Stimulated activated CD4-positive, alpha-beta T cell treated with anti-CD3 and anti-CD28 coated beads, Interleukin-4, amount 100 ng/mL, for 4 hours (primary cell): ENCODE results near the gene CDH22.

ENCODE experiments used
- DNase-seq, 2 experiments: peaks; one replicate each; pipeline ENCODE4 v3.0.0-alpha.2; 2020

Gene CDH22

GRCh38 chr20:46343348-46343974 lies 35.2 kb upstream of the CDH22 start:
- DNase-seq, result no peak

GRCh38 chr20:46342451-46343347 lies 34.4 kb upstream of the CDH22 start:
- DNase-seq, result no peak

GRCh38 chr20:46342010-46342378 lies 33.7 kb upstream of the CDH22 start:
- DNase-seq, result no peak

GRCh38 chr20:46341074-46342009 lies 33.0 kb upstream of the CDH22 start:
- no peak for DNase-seq

- DNase-seq, result no peak
Measured at GRCh38 chr20:46339037-46339436, 30.7 kb upstream of the CDH22 start.

- DNase-seq, result no peak
Measured at GRCh38 chr20:46336735-46337134, 28.4 kb upstream of the CDH22 start.

GRCh38 chr20:46334303-46334904 lies 26.1 kb upstream of the CDH22 start:
- DNase-seq, result no peak

GRCh38 chr20:46333161-46333991 lies 25.1 kb upstream of the CDH22 start:
- no peak for DNase-seq

GRCh38 chr20:46332373-46333160 lies 24.3 kb upstream of the CDH22 start:
- DNase-seq, result no peak

- DNase-seq, result no peak
Measured at GRCh38 chr20:46331611-46332361, 23.5 kb upstream of the CDH22 start.

- no peak for DNase-seq
Measured at GRCh38 chr20:46330831-46331371, 22.6 kb upstream of the CDH22 start.

- DNase-seq, result no peak
Measured at GRCh38 chr20:46330072-46330763, 21.9 kb upstream of the CDH22 start.

GRCh38 chr20:46328200-46328882 lies 20.0 kb upstream of the CDH22 start:
- no peak for DNase-seq

GRCh38 chr20:46327557-46327956 lies 19.3 kb upstream of the CDH22 start:
- DNase-seq, result no peak

GRCh38 chr20:46325789-46326188 lies 17.5 kb upstream of the CDH22 start:
- DNase-seq, result no peak

GRCh38 chr20:46324960-46325703 lies 16.8 kb upstream of the CDH22 start:
- DNase-seq, result no peak

GRCh38 chr20:46324379-46324778 lies 16.1 kb upstream of the CDH22 start:
- DNase-seq, result no peak

GRCh38 chr20:46323557-46323956 lies 15.3 kb upstream of the CDH22 start:
- no peak for DNase-seq
